HEK293 (cell line): ENCODE measurements around the gene PRPF31.

Source experiments
- CTCF ChIA-PET: fragments of 350-600 bp; formaldehyde crosslinking; extraction: SDS; loops from one replicate; lab custom pipeline; 2021; ENCODE audit warnings: antibody characterized with exemption; lab: Yijun Ruan, JAX
- POLR2A ChIA-PET: fragments of 300-600 bp; formaldehyde crosslinking; extraction: SDS; loops from one replicate; lab custom pipeline; 2020; ENCODE audit warnings: antibody characterized with exemption, inconsistent platforms; lab: Yijun Ruan, JAX
- H3K27ac ChIP-seq: fragments of 200-500 bp; sonication (Bioruptor generic); 2 replicates; pipeline ENCODE4 v1.5.1; 2014; ENCODE audit warnings: low read depth, low read length, control low read depth, inconsistent platforms; ENCODE audit errors: extremely low read depth
- H3K36me3 ChIP-seq, 2 experiments: fragments of 200-500 bp in 1 of 2; sonication (Bioruptor generic) in 1 of 2; 1 replicate in 1 of 2; 2 replicates in 1 of 2; pipeline ENCODE4 v1.5.1; 2014 to 2017; ENCODE audit warnings: inconsistent platforms in 2 of 2, low read length in 2 of 2; ENCODE audit not compliant: control insufficient read depth in 2 of 2, insufficient read depth in 1 of 2
- H3K4me1 ChIP-seq: fragments of 200-500 bp; sonication (Bioruptor generic); 2 replicates; pipeline ENCODE4 v1.5.1; 2014; ENCODE audit warnings: mild to moderate bottlenecking, low read length, inconsistent platforms; ENCODE audit not compliant: control insufficient read depth, insufficient read depth
- H3K4me3 ChIP-seq: 2 replicates; pipeline ENCODE4 v1.5.1; 2011; ENCODE audit warnings: low read depth, mild to moderate bottlenecking, control low read depth, low read length, moderate library complexity
- H3K9me3 ChIP-seq: fragments of 200-500 bp; sonication (Bioruptor generic); 2 replicates; pipeline ENCODE4 v1.5.1; 2014; ENCODE audit warnings: low read depth, low read length, inconsistent platforms; ENCODE audit not compliant: control insufficient read depth, insufficient read depth
- BCL11B ChIP-seq: fragments of 450-650 bp; formaldehyde crosslinking; IDR thresholded peaks from 2 replicates; pipeline ENCODE4 v1.5.1; 2016; ENCODE audit warnings: low read depth, missing biosample characterization, missing genetic modification characterization
- CTCF ChIP-seq: fragments of 450-650 bp; formaldehyde crosslinking; IDR thresholded peaks from 2 replicates; pipeline ENCODE4 v1.5.1; 2016; ENCODE audit warnings: missing biosample characterization, missing genetic modification characterization
- KLF1 ChIP-seq: fragments of 450-650 bp; formaldehyde crosslinking; IDR thresholded peaks from 2 replicates; pipeline ENCODE4 v1.5.1; 2016; ENCODE audit warnings: missing biosample characterization, missing genetic modification characterization
- PRDM1 ChIP-seq: fragments of 450-650 bp; formaldehyde crosslinking; IDR thresholded peaks from 2 replicates; pipeline ENCODE4; 2016; ENCODE audit warnings: missing biosample characterization, missing genetic modification characterization
- SP3 ChIP-seq: fragments of 450-650 bp; formaldehyde crosslinking; IDR thresholded peaks from 2 replicates; pipeline ENCODE4 v1.5.1; 2016; ENCODE audit warnings: missing biosample characterization, missing genetic modification characterization
- ZBTB1 ChIP-seq: fragments of 450-650 bp; formaldehyde crosslinking; IDR thresholded peaks from 2 replicates; pipeline ENCODE4 v1.5.1; 2016; ENCODE audit warnings: missing biosample characterization, missing genetic modification characterization
- ZBTB10 ChIP-seq: fragments of 450-650 bp; formaldehyde crosslinking; IDR thresholded peaks from 2 replicates; pipeline ENCODE4 v1.5.1; 2016; ENCODE audit warnings: missing biosample characterization, missing genetic modification characterization
- ZBTB20 ChIP-seq: fragments of 450-650 bp; formaldehyde crosslinking; IDR thresholded peaks from 2 replicates; pipeline ENCODE4 v1.5.1; 2016; ENCODE audit warnings: missing biosample characterization, missing genetic modification characterization
- ZBTB48 ChIP-seq: fragments of 450-650 bp; formaldehyde crosslinking; IDR thresholded peaks from 2 replicates; pipeline ENCODE4 v1.5.1; 2016; ENCODE audit warnings: missing biosample characterization, missing genetic modification characterization
- ZEB2 ChIP-seq: fragments of 450-650 bp; formaldehyde crosslinking; IDR thresholded peaks from 2 replicates; pipeline ENCODE4 v1.5.1; 2016; ENCODE audit warnings: missing biosample characterization, missing genetic modification characterization
- ZNF148 ChIP-seq: fragments of 450-650 bp; formaldehyde crosslinking; IDR thresholded peaks from 2 replicates; pipeline ENCODE4 v1.5.0; 2017; ENCODE audit warnings: missing biosample characterization, missing genetic modification characterization, borderline replicate concordance
- ZNF157 ChIP-seq: fragments of 450-650 bp; formaldehyde crosslinking; IDR thresholded peaks from 2 replicates; pipeline ENCODE4 v1.5.1; 2016; ENCODE audit warnings: missing biosample characterization, missing genetic modification characterization
- ZNF211 ChIP-seq: fragments of 450-650 bp; formaldehyde crosslinking; IDR thresholded peaks from 2 replicates; pipeline ENCODE4 v1.5.1; 2016; ENCODE audit warnings: low read depth, missing biosample characterization, missing genetic modification characterization
- ZNF398 ChIP-seq: fragments of 450-650 bp; formaldehyde crosslinking; IDR thresholded peaks from 2 replicates; pipeline ENCODE4 v1.5.1; 2017; ENCODE audit warnings: missing biosample characterization, missing genetic modification characterization
- ZNF521 ChIP-seq: fragments of 450-650 bp; formaldehyde crosslinking; IDR thresholded peaks from 2 replicates; pipeline ENCODE4 v1.5.1; 2017; ENCODE audit warnings: missing biosample characterization, mild to moderate bottlenecking, missing genetic modification characterization
- ZNF548 ChIP-seq: fragments of 450-650 bp; formaldehyde crosslinking; IDR thresholded peaks from 2 replicates; pipeline ENCODE4 v1.5.1; 2016; ENCODE audit warnings: missing biosample characterization, missing genetic modification characterization
- ZNF571 ChIP-seq: fragments of 450-650 bp; formaldehyde crosslinking; IDR thresholded peaks from 2 replicates; pipeline ENCODE4 v1.5.0; 2017; ENCODE audit warnings: missing biosample characterization, missing genetic modification characterization
- ZNF596 ChIP-seq: fragments of 450-650 bp; IDR thresholded peaks from 2 replicates; pipeline ENCODE4 v1.5.0; 2018; ENCODE audit warnings: missing biosample characterization, mild to moderate bottlenecking, missing genetic modification characterization, moderate library complexity
- ZNF654 ChIP-seq: fragments of 450-650 bp; formaldehyde crosslinking; IDR thresholded peaks from 2 replicates; pipeline ENCODE4 v1.5.1; 2016; ENCODE audit warnings: low read depth, missing biosample characterization, missing genetic modification characterization
- ZNF670 ChIP-seq: fragments of 450-650 bp; formaldehyde crosslinking; IDR thresholded peaks from 2 replicates; pipeline ENCODE4 v1.5.1; 2016; ENCODE audit warnings: missing biosample characterization, missing genetic modification characterization, low read depth
- ZNF701 ChIP-seq: fragments of 450-650 bp; formaldehyde crosslinking; IDR thresholded peaks from 2 replicates; pipeline ENCODE4 v1.5.1; 2016; ENCODE audit warnings: missing biosample characterization, missing genetic modification characterization

PRPF31 gene

GRCh38 chr19:54096617-54097106 lies 18.9 kb upstream of the PRPF31 start:
- no peak overlapping the region for H3K4me3 ChIP-seq
- POLR2A ChIA-PET: interaction anchor here (0.6 kb wide), 1 partner anchor 440 kb away, joined by 3 read pairs; no protein-coding TSS in a partner anchor
- H3K36me3 ChIP-seq: no peaks in the 10 kb centered on the region
- H3K9me3 ChIP-seq: no peaks in the 10 kb centered on the region
- CTCF ChIA-PET: interaction anchor here (1.0 kb wide), 1 partner anchor 73 kb away, joined by 4 read pairs; no protein-coding TSS in a partner anchor
- no peak overlapping the region for H3K27ac ChIP-seq
- TF ChIP-seq SP3: peak; percentile 31; the same call in 1 of the 2 replicates
- peak; percentile 84 for TF ChIP-seq CTCF
- TF ChIP-seq ZNF596 (tag by site-specific recombination): peak; percentile 94
- TF ChIP-seq ZNF701 (tag by site-specific recombination): no peak
- peak; percentile 42 for TF ChIP-seq ZNF398
- 0 out of 2 replicates have a peak, but pooled peaks have one; percentile 7 for TF ChIP-seq ZBTB20 (tag by site-specific recombination)
- TF ChIP-seq PRDM1 (tag by site-specific recombination): peak; percentile 41; the same call in 1 of the 2 replicates
- TF ChIP-seq ZBTB1 (tag by site-specific recombination): no peak
- peak; percentile 20; the same call in 1 of the 2 replicates for TF ChIP-seq ZNF654 (tag by site-specific recombination)
- TF ChIP-seq, all 188 proteins: peak for 7
- H3K4me1 ChIP-seq: no peaks in the 10 kb centered on the region

GRCh38 chr19:54099190-54099902 lies 16.2 kb upstream of the PRPF31 start:
- H3K9me3 ChIP-seq: no peaks in the 10 kb centered on the region
- peaks cover under 1% of the 10 kb centered on the region; the same call in 1 of the 2 replicates for H3K4me1 ChIP-seq
- POLR2A ChIA-PET: interaction anchor here (1.2 kb wide), 1 partner anchor 20 kb away, joined by 3 read pairs; no protein-coding TSS in a partner anchor
- no peak overlapping the region for H3K4me3 ChIP-seq
- CTCF ChIA-PET: interaction anchor here (0.9 kb wide), 1 partner anchor 68 kb away, joined by 4 read pairs; no protein-coding TSS in a partner anchor
- no peak overlapping the region for H3K27ac ChIP-seq
- peaks cover 0 to 3% of the 10 kb centered on the region in 2 experiments; a peak in 1 of 3 replicates for H3K36me3 ChIP-seq
- TF ChIP-seq KLF1 (no peak), ZNF571 (no peak), ZNF211 (tag by site-specific recombination) (no peak), ZNF157 (no peak), BCL11B (no peak), ZBTB48 (tag by site-specific recombination) (no peak), ZNF148 (no peak), ZNF670 (tag by site-specific recombination) (no peak), ZBTB10 (tag by site-specific recombination) (no peak), ZNF548 (no peak), SP3 (no peak), ZNF521 (no peak), ZEB2 (tag by site-specific recombination) (no peak)
